Measurements from ENCODE around the gene PHYHD1. TPM values are rescaled to one million over a fixed set of nuclear protein-coding genes. Genes with fewer than 3 reads are reported as not detected.

PHYHD1 gene
- total RNA-seq, 1 experiment from 2014 or later: 0.32 TPM

DNA sequence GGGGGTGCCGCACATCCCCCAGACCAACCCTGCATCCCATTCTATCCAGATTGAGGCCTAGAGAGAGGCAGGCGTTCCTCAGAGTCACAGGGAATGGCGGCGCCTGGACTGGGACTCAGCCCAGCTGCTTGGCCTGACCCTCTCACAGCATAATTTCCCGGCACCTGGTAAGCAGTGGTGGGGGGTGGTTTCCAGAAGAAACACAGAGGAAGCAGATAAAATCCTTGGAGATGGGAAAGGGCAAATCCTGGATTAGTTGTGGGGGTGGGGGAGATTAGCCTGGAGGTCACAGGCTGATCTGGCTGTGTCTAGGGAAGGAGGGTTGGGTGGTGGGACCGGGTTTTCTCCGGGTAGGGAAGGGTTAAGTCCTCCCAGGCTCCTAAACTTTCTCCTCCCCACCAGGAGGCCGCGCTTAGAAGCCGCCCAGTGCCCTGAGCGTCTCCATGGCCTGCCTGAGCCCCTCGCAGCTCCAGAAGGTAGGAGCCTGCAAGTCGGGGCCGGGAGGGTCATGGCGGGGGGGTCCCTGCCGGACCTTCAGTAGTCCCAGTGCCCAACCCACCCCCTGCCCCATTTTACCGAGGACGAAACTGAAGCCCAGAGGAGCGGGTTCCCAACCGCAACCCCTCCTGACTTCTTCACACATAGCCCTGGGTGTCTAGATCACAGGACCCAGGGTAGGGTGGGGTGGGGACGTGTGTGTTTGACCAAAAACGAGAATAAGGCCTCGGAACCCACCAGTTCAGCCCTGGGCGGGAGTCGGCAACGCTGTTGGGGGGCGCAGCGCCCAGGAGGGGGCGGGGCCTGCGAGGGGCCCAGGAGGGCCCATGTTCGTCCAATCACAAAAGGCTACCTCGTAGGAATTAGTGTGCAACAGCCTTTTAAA lies 1.3 kb downstream of the PHYHD1 start:
- no TSS peak for BruUV-seq (replicated peaks)
- H3K4me3 ChIP-seq (replicated peaks in 1 of 2; ENCODE audit: low read depth in 1 of 2, low read length in 2 of 2): no peak overlapping the region
- CTCF ChIA-PET: no interaction called here
- H3K4me1 ChIP-seq (ENCODE audit: control insufficient read depth in 1 of 2, insufficient read depth in 2 of 2, low read length in 2 of 2): no peaks in the 10 kb centered on the region
- H3K9ac ChIP-seq (ENCODE audit: low read length): no peak overlapping the region
- no peak for DNase-seq (ENCODE audit: low read depth, low spot score)
- no peaks in the 10 kb centered on the region for H3K79me2 ChIP-seq (ENCODE audit: insufficient read depth, low read length)
- no peak overlapping the region for H3K4me2 ChIP-seq (ENCODE audit: low read length)
- H3K9me2 ChIP-seq (ENCODE audit: insufficient read depth): no peaks in the 10 kb centered on the region
- no peak for ATAC-seq
- no peak overlapping the region for H2AFZ ChIP-seq (ENCODE audit: low read depth, low read length, poor library complexity, severe bottlenecking)
- intact Hi-C loops (cut with micrococcal nuclease): no loop called here
- no peaks in the 10 kb centered on the region for H3K27me3 ChIP-seq (ENCODE audit: insufficient read depth, low read length)
- H3K27ac ChIP-seq (ENCODE audit: low read depth, low read length): no peak overlapping the region
- H4K20me1 ChIP-seq (ENCODE audit: insufficient read depth): no peaks in the 10 kb centered on the region
- H3K36me3 ChIP-seq (ENCODE audit: control insufficient read depth in 1 of 2, insufficient read depth in 2 of 2, low read length in 2 of 2): 0 out of 4 replicates have a peak, but pooled peaks cover 0 to 5% of the 10 kb centered on the region in 2 experiments
- TF ChIP-seq, protein P1, sequence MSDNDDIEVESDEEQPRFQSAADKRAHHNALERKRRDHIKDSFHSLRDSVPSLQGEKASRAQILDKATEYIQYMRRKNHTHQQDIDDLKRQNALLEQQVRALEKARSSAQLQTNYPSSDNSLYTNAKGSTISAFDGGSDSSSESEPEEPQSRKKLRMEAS (IDR thresholded peaks at IDR 0.05): no peak
- TF ChIP-seq ELF1 (IDR thresholded peaks at IDR 0.05; ENCODE audit: borderline replicate concordance, low read depth): no peak
- TF ChIP-seq ZFX (IDR thresholded peaks at IDR 0.05): no peak; the same call in 1 of the 2 replicates
- no peak for TF ChIP-seq YY1 (IDR thresholded peaks at IDR 0.05; ENCODE audit: extremely low read depth, insufficient replicate concordance, low read depth, low read length)
- peak; percentile 37 for TF ChIP-seq POLR2A (IDR thresholded peaks at IDR 0.05; ENCODE audit: borderline replicate concordance, extremely low read depth, insufficient read depth, insufficient read length)
- no peak for TF ChIP-seq POLR2AphosphoS5 (IDR thresholded peaks at IDR 0.05; ENCODE audit: low read depth, low read length)
- H3K9me3 ChIP-seq (ENCODE audit: control insufficient read depth in 1 of 2, insufficient read depth in 1 of 2, low read depth in 1 of 2, low read length in 2 of 2): no peaks in the 10 kb centered on the region
- POLR2A ChIA-PET: no interaction called here
- RAD21 ChIA-PET (ENCODE audit: low non-redundant PET in 1 of 2, low total read pairs in 2 of 2, uncharacterized antibody in 2 of 2, unreplicated experiment in 2 of 2): no interaction called here

DNA sequence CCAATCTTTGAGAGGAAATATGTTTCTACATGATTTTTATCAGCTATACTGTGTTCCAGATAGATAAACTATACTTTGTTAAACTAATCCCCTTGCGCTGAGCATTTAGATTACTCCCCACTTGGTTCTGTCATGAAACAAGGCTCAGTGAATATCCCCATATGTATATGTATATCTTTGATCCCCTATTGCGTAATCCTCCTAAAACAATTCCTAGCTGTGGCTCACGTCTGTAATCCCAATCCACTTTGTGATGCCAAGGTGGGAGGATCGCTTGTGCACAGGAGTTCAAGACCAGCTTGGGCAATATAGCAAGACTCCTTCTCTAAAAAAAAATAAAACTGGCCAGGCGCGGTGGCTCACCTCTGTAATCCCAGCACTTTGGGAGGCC lies 2.7 kb downstream of the PHYHD1 start:
- H3K27me3 ChIP-seq (ENCODE audit: insufficient read depth, low read length): no peaks in the 10 kb centered on the region
- no peaks in the 10 kb centered on the region for H3K36me3 ChIP-seq (ENCODE audit: control insufficient read depth in 1 of 2, insufficient read depth in 2 of 2, low read length in 2 of 2)
- no peak for DNase-seq (ENCODE audit: low read depth, low spot score)
- H3K9me3 ChIP-seq (ENCODE audit: control insufficient read depth in 1 of 2, insufficient read depth in 1 of 2, low read depth in 1 of 2, low read length in 2 of 2): no peaks in the 10 kb centered on the region
- intact Hi-C loops (cut with micrococcal nuclease): no loop called here
- no peak overlapping the region for H3K9ac ChIP-seq (ENCODE audit: low read length)
- no TSS peak for BruUV-seq (replicated peaks)
- H3K4me1 ChIP-seq (ENCODE audit: control insufficient read depth in 1 of 2, insufficient read depth in 2 of 2, low read length in 2 of 2): peaks cover 4 to 10% of the 10 kb centered on the region in 2 experiments; a peak in 3 of 4 replicates
- no peak overlapping the region for H2AFZ ChIP-seq (ENCODE audit: low read depth, low read length, poor library complexity, severe bottlenecking)
- H4K20me1 ChIP-seq (ENCODE audit: insufficient read depth): no peaks in the 10 kb centered on the region
- no peak for ATAC-seq
- ChIA-PET POLR2A (no interaction called here), RAD21 (ENCODE audit: low non-redundant PET in 1 of 2, low total read pairs in 2 of 2, uncharacterized antibody in 2 of 2, unreplicated experiment in 2 of 2) (no interaction called here), CTCF (no interaction called here)
- H3K79me2 ChIP-seq (ENCODE audit: insufficient read depth, low read length): no peaks in the 10 kb centered on the region
- no peak overlapping the region for H3K4me3 ChIP-seq (replicated peaks in 1 of 2; ENCODE audit: low read depth in 1 of 2, low read length in 2 of 2)
- no peak overlapping the region for H3K27ac ChIP-seq (ENCODE audit: low read depth, low read length)
- H3K9me2 ChIP-seq (ENCODE audit: insufficient read depth): no peaks in the 10 kb centered on the region
- H3K4me2 ChIP-seq (ENCODE audit: low read length): no peak overlapping the region
- TF ChIP-seq RAD21 (IDR thresholded peaks at IDR 0.05; ENCODE audit: low read depth) (no peak), TCF7L2 (IDR thresholded peaks at IDR 0.05; ENCODE audit: borderline replicate concordance, extremely low read depth, insufficient read depth, insufficient read length) (no peak), YY1 (IDR thresholded peaks at IDR 0.05; ENCODE audit: extremely low read depth, insufficient replicate concordance, low read depth, low read length) (no peak), CEBPB (IDR thresholded peaks at IDR 0.05; ENCODE audit: low read depth) (no peak; the same call in 1 of the 2 replicates), EZH2phosphoT487 (IDR thresholded peaks at IDR 0.05; ENCODE audit: borderline replicate concordance) (no peak), JUND (IDR thresholded peaks at IDR 0.05) (no peak), EGR1 (IDR thresholded peaks at IDR 0.05; ENCODE audit: low read depth) (no peak), CBX3 (IDR thresholded peaks at IDR 0.05; ENCODE audit: low read depth) (no peak), POLR2AphosphoS5 (IDR thresholded peaks at IDR 0.05; ENCODE audit: low read depth, low read length) (no peak), SIN3A (IDR thresholded peaks at IDR 0.05; ENCODE audit: low read depth) (no peak), SRF (IDR thresholded peaks at IDR 0.05; ENCODE audit: low read depth) (no peak), ELF1 (IDR thresholded peaks at IDR 0.05; ENCODE audit: borderline replicate concordance, low read depth) (no peak)
- TF ChIP-seq, protein P2, sequence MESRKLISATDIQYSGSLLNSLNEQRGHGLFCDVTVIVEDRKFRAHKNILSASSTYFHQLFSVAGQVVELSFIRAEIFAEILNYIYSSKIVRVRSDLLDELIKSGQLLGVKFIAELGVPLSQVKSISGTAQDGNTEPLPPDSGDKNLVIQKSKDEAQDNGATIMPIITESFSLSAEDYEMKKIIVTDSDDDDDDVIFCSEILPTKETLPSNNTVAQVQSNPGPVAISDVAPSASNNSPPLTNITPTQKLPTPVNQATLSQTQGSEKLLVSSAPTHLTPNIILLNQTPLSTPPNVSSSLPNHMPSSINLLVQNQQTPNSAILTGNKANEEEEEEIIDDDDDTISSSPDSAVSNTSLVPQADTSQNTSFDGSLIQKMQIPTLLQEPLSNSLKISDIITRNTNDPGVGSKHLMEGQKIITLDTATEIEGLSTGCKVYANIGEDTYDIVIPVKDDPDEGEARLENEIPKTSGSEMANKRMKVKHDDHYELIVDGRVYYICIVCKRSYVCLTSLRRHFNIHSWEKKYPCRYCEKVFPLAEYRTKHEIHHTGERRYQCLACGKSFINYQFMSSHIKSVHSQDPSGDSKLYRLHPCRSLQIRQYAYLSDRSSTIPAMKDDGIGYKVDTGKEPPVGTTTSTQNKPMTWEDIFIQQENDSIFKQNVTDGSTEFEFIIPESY (IDR thresholded peaks at IDR 0.05; ENCODE audit: extremely low read depth, insufficient replicate concordance, low read length): no peak
- TF ChIP-seq, protein P3, sequence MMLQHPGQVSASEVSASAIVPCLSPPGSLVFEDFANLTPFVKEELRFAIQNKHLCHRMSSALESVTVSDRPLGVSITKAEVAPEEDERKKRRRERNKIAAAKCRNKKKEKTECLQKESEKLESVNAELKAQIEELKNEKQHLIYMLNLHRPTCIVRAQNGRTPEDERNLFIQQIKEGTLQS (IDR thresholded peaks at IDR 0.05): no peak

All from HCT116 (cell line).